GM10266 (cell line): ENCODE data around the gene ACTN1.

Source experiments
- DNase-seq: peaks from one replicate; pipeline ENCODE4 v3.0.0; 2012; ENCODE audit errors: extremely low spot score
- CTCF ChIP-seq: IDR thresholded peaks from 2 replicates; pipeline ENCODE4 v1.5.1; 2012; ENCODE audit warnings: mild to moderate bottlenecking, low read depth; ENCODE audit not compliant: control insufficient read depth, insufficient read depth; ENCODE audit errors: missing control alignments

ACTN1 gene

GRCh38 chr14:68913516-68913915 lies 65.6 kb downstream of the ACTN1 start:
- DNase-seq: no peak
- TF ChIP-seq CTCF: no peak

GRCh38 chr14:68911594-68912227 lies 67.4 kb downstream of the ACTN1 start:
- peak; percentile 86 for DNase-seq
- peak; percentile 94 for TF ChIP-seq CTCF

GRCh38 chr14:68910540-68910939 lies 68.6 kb downstream of the ACTN1 start:
- no peak for DNase-seq
- no peak for TF ChIP-seq CTCF

GRCh38 chr14:68908803-68909202 lies 70.3 kb downstream of the ACTN1 start:
- TF ChIP-seq CTCF: no peak

GRCh38 chr14:68908201-68908600 lies 70.9 kb downstream of the ACTN1 start:
- no peak for DNase-seq
- no peak for TF ChIP-seq CTCF

More at GRCh38 chr14:68908803-68909202, 70.3 kb downstream of the ACTN1 start:
- DNase-seq: no peak

- no peak for DNase-seq
- no peak for TF ChIP-seq CTCF
These were observed 72.7 kb downstream of the ACTN1 start for GRCh38 chr14:68906439-68906838.

- no peak for TF ChIP-seq CTCF
- no peak for DNase-seq
These were observed 73.8 kb downstream of the ACTN1 start for GRCh38 chr14:68905107-68905895.
